K562 (cell line): ENCODE measurements around the gene SLC29A2. TPM values are rescaled to one million over a fixed set of nuclear protein-coding genes. Genes with fewer than 3 reads are reported as not detected.

Experiments used
- CHD1 ChIP-seq: fragments of 200-600 bp; sonication (generic); IDR thresholded peaks from one replicate; pipeline ENCODE4 v1.6.1; 2012; ENCODE audit warnings: mild to moderate bottlenecking, moderate library complexity, low read length, inconsistent platforms
- CREB1 ChIP-seq, 2 experiments: sonication (generic) in 1 of 2; formaldehyde crosslinking in 1 of 2; IDR thresholded peaks; 2 replicates each; pipeline versions ENCODE4 v1.6.1 to v1.8.0; 2012 to 2022; ENCODE audit warnings: inconsistent platforms in 1 of 2, mild to moderate bottlenecking in 1 of 2, missing genetic modification reagents in 1 of 2, moderate library complexity in 1 of 2
- CREM ChIP-seq: IDR thresholded peaks from 2 replicates; pipeline ENCODE4 v1.6.1; 2014; ENCODE audit warnings: antibody characterized with exemption, low read depth
- FOXJ2 ChIP-seq: fragments of 200-800 bp; sonication (Bioruptor generic); IDR thresholded peaks from 2 replicates; pipeline ENCODE4 v1.6.1; 2016; ENCODE audit warnings: missing genetic modification characterization, missing compliant biosample characterization
- L3MBTL2 ChIP-seq: fragments of 450-650 bp; IDR thresholded peaks from 2 replicates; pipeline ENCODE4 v1.6.1; 2016; ENCODE audit warnings: mild to moderate bottlenecking, moderate library complexity
- MEF2D ChIP-seq: conservative IDR thresholded peaks from 2 replicates; pipeline ENCODE4 v1.6.1; 2016; ENCODE audit warnings: low read depth, missing genetic modification characterization, missing compliant biosample characterization
- NELFE ChIP-seq: IDR thresholded peaks from 2 replicates; pipeline ENCODE4 v1.6.1; 2011; ENCODE audit warnings: mild to moderate bottlenecking; ENCODE audit not compliant: insufficient read depth, insufficient read length
- NFE2L1 ChIP-seq: fragments of 450-650 bp; IDR thresholded peaks from 2 replicates; pipeline ENCODE4 v1.6.1; 2016; ENCODE audit warnings: missing genetic modification characterization, low read depth, mild to moderate bottlenecking, missing compliant biosample characterization, moderate library complexity, borderline replicate concordance
- RB1 ChIP-seq: fragments of 450-650 bp; IDR thresholded peaks from 2 replicates; pipeline ENCODE4 v1.6.1; 2017; ENCODE audit warnings: low read depth, mild to moderate bottlenecking
- SMAD3 ChIP-seq: fragments of 450-650 bp; formaldehyde crosslinking; conservative IDR thresholded peaks from 2 replicates; pipeline ENCODE4 v1.4.0; 2020; ENCODE audit warnings: mild to moderate bottlenecking
- TEAD1 ChIP-seq, 2 experiments: fragments of 450-650 bp in 1 of 2; sonication (generic) in 1 of 2; formaldehyde crosslinking; IDR thresholded peaks; 2 replicates each; pipeline versions ENCODE4 v1.4.0 to v1.8.0; 2020 to 2022; ENCODE audit warnings: mild to moderate bottlenecking in 2 of 2, missing genetic modification reagents in 1 of 2
- YY1 ChIP-seq, 3 experiments: IDR thresholded peaks; 2 replicates each; pipeline ENCODE4 v1.6.1; 2011; ENCODE audit warnings: low read length in 2 of 3, mild to moderate bottlenecking in 2 of 3, moderate library complexity in 2 of 3, borderline replicate concordance in 1 of 3, control low read depth in 1 of 3, low read depth in 1 of 3; ENCODE audit not compliant: insufficient read depth in 3 of 3, insufficient replicate concordance in 2 of 3, control insufficient read depth in 1 of 3, insufficient read length in 1 of 3; ENCODE audit errors: extremely low read depth in 1 of 3
- ZNF24 ChIP-seq: fragments of 450-650 bp; IDR thresholded peaks from 2 replicates; pipeline ENCODE4 v1.6.1; 2016
- ZNF384 ChIP-seq: IDR thresholded peaks from 2 replicates; pipeline ENCODE4 v1.6.1; 2012; ENCODE audit warnings: low read depth, low read length, improper control_type of control experiment
- ZNF75A ChIP-seq: fragments of 450-650 bp; formaldehyde crosslinking; IDR thresholded peaks from 2 replicates; pipeline ENCODE4 v1.4.0; 2020; ENCODE audit warnings: mild to moderate bottlenecking
- ZNF778 ChIP-seq: fragments of 450-650 bp; formaldehyde crosslinking; IDR thresholded peaks from 2 replicates; pipeline ENCODE4 v1.4.0; 2020; ENCODE audit warnings: mild to moderate bottlenecking, moderate library complexity
- polyA plus RNA-seq, 8 experiments: library from polyadenylated mRNA; depleted of rRNA in 4 of 8; stranded (reverse) in 5 of 8; unstranded in 3 of 8; fragments of >200 nt; fragmentation: Nextera tagmentation in 2 of 8; fragmentation: Illumina TruSeq in 1 of 8; extraction: Ambion mirVana in 2 of 8; extraction: Trizol in 1 of 8; gene quantifications; 2 replicates each; pipeline versions ENCODE4 v1.2.1 to v1.2.3, GENCODE V29; 2011 to 2014; ENCODE audit warnings: inconsistent platforms in 1 of 8, missing spikeins in 1 of 8
- total RNA-seq, 7 experiments: library from RNA; depleted of rRNA in 6 of 7; stranded (reverse); fragments of >200 nt in 6 of 7; fragmentation: Illumina TruSeq in 2 of 7; extraction: Trizol in 2 of 7; gene quantifications; 2 replicates each; pipeline versions ENCODE4 v1.2.1 to v1.2.3, GENCODE V29; 2011 to 2021; ENCODE audit warnings: low replicate concordance in 1 of 7
- TF ChIP-seq, protein P1 (sequence below): fragments of 150-350 bp; IDR thresholded peaks from 2 replicates; pipeline ENCODE4 v1.6.1; 2014; ENCODE audit warnings: low read depth, mild to moderate bottlenecking, low read length, borderline replicate concordance
- TF ChIP-seq, protein P2 (sequence below), 3 experiments: IDR thresholded peaks in 2 of 3; conservative IDR thresholded peaks in 1 of 3; 2 replicates each; pipeline ENCODE4 v1.5.1; 2011 to 2012; ENCODE audit warnings: low read length in 3 of 3, mild to moderate bottlenecking in 3 of 3, control low read depth in 2 of 3, improper control_type of control experiment in 1 of 3, inconsistent platforms in 1 of 3, low read depth in 1 of 3, mixed read lengths in 1 of 3, moderate library complexity in 1 of 3; ENCODE audit not compliant: insufficient read depth in 2 of 3
- TF ChIP-seq, protein P3 (sequence below): IDR thresholded peaks from 2 replicates; pipeline ENCODE4 v1.6.1; 2011; ENCODE audit warnings: borderline replicate concordance, low read depth, mild to moderate bottlenecking, moderate library complexity, low read length; ENCODE audit not compliant: insufficient read depth, poor library complexity, severe bottlenecking

The SLC29A2 gene
- total and polyA plus RNA-seq, 9 of the 15 experiments (the other 6 are each of a cell fraction or from before 2014, with no cell fraction given): 2.4 to 48.6 (median 14.2) TPM

DNA sequence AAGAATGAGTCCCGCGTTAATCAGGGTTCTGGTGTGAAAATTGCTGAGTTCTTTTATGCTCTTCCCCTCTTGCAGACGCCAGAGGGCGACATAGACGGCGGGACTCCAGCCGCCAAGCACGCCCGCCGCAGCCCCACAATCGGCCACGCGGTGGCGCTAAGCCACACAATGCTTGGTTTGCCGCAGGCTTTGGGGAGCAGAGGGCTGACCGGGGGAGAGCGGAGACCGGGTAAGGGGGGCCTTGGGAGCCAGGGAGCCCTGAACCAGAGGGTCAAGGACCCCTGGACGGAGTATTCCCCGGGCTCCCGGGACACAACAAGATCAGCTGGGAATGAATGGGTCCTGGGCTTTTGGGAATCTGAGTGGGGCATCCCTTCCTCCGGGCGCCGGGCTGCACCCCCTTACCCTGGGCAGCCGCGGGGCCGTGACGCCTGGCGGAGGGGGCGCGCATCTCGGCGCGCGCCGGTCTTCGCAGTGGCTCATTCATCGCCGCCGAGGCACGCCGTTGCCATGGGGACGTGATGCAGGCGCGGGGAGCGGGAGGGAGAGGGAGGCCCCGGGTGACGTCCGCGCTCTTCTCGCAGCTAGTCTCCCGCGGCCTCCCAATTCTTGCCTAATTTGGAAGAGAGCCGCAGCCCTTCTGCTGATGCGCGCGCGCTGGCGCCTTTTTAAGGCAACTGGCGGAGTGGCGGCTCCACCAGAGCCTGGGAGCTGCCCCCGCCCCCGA lies 37.1 kb upstream of the SLC29A2 start (continued):
- TF ChIP-seq, protein P1, sequence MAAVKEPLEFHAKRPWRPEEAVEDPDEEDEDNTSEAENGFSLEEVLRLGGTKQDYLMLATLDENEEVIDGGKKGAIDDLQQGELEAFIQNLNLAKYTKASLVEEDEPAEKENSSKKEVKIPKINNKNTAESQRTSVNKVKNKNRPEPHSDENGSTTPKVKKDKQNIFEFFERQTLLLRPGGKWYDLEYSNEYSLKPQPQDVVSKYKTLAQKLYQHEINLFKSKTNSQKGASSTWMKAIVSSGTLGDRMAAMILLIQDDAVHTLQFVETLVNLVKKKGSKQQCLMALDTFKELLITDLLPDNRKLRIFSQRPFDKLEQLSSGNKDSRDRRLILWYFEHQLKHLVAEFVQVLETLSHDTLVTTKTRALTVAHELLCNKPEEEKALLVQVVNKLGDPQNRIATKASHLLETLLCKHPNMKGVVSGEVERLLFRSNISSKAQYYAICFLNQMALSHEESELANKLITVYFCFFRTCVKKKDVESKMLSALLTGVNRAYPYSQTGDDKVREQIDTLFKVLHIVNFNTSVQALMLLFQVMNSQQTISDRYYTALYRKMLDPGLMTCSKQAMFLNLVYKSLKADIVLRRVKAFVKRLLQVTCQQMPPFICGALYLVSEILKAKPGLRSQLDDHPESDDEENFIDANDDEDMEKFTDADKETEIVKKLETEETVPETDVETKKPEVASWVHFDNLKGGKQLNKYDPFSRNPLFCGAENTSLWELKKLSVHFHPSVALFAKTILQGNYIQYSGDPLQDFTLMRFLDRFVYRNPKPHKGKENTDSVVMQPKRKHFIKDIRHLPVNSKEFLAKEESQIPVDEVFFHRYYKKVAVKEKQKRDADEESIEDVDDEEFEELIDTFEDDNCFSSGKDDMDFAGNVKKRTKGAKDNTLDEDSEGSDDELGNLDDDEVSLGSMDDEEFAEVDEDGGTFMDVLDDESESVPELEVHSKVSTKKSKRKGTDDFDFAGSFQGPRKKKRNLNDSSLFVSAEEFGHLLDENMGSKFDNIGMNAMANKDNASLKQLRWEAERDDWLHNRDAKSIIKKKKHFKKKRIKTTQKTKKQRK: no peak
- no peak for TF ChIP-seq ZNF778 (CRISPR knock-in tag)
- TF ChIP-seq, protein P2, sequence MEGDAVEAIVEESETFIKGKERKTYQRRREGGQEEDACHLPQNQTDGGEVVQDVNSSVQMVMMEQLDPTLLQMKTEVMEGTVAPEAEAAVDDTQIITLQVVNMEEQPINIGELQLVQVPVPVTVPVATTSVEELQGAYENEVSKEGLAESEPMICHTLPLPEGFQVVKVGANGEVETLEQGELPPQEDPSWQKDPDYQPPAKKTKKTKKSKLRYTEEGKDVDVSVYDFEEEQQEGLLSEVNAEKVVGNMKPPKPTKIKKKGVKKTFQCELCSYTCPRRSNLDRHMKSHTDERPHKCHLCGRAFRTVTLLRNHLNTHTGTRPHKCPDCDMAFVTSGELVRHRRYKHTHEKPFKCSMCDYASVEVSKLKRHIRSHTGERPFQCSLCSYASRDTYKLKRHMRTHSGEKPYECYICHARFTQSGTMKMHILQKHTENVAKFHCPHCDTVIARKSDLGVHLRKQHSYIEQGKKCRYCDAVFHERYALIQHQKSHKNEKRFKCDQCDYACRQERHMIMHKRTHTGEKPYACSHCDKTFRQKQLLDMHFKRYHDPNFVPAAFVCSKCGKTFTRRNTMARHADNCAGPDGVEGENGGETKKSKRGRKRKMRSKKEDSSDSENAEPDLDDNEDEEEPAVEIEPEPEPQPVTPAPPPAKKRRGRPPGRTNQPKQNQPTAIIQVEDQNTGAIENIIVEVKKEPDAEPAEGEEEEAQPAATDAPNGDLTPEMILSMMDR (IDR thresholded peaks at IDR 0.05 in 2 of 3, conservative IDR thresholded peaks at IDR 0.05 in 1 of 3; ENCODE audit: insufficient read depth in 2 of 3, low read depth in 1 of 3, low read length in 3 of 3): peak; percentile 99 to 100 (median 99)
- TF ChIP-seq ZNF384: no peak
- TF ChIP-seq CHD1: no peak
- TF ChIP-seq, protein P3, sequence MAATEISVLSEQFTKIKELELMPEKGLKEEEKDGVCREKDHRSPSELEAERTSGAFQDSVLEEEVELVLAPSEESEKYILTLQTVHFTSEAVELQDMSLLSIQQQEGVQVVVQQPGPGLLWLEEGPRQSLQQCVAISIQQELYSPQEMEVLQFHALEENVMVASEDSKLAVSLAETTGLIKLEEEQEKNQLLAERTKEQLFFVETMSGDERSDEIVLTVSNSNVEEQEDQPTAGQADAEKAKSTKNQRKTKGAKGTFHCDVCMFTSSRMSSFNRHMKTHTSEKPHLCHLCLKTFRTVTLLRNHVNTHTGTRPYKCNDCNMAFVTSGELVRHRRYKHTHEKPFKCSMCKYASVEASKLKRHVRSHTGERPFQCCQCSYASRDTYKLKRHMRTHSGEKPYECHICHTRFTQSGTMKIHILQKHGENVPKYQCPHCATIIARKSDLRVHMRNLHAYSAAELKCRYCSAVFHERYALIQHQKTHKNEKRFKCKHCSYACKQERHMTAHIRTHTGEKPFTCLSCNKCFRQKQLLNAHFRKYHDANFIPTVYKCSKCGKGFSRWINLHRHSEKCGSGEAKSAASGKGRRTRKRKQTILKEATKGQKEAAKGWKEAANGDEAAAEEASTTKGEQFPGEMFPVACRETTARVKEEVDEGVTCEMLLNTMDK: peak; percentile 87
- TF ChIP-seq YY1 (IDR thresholded peaks at IDR 0.05; ENCODE audit: borderline replicate concordance in 1 of 3, control insufficient read depth in 1 of 3, extremely low read depth in 1 of 3, insufficient read depth in 3 of 3, insufficient read length in 1 of 3, insufficient replicate concordance in 2 of 3, low read depth in 1 of 3, low read length in 2 of 3): peak in 2 of 3 experiments; percentile 42 to 73
- TF ChIP-seq CREB1 (IDR thresholded peaks at IDR 0.05): no peak
- TF ChIP-seq CREB1 (CRISPR knock-in tag; IDR thresholded peaks at IDR 0.05): peak; percentile 46
- peak; percentile 48 for TF ChIP-seq CREM
- no peak for TF ChIP-seq MEF2D (tag)
- TF ChIP-seq FOXJ2: no peak
- peak in 1 of 2 experiments; percentile 70; a peak in 1 of 4 replicates for TF ChIP-seq TEAD1 (CRISPR knock-in tag; IDR thresholded peaks at IDR 0.05)
- TF ChIP-seq ZNF24: 0 out of 2 replicates have a peak, but pooled peaks have one; percentile 14
- peak; percentile 94 for TF ChIP-seq RB1
- TF ChIP-seq L3MBTL2: 0 out of 2 replicates have a peak, but pooled peaks have one; percentile 15
- no peak for TF ChIP-seq ZNF75A (CRISPR knock-in tag)
- TF ChIP-seq SMAD3 (CRISPR knock-in tag): no peak
- no peak for TF ChIP-seq NELFE
- TF ChIP-seq NFE2L1 (tag): no peak
